ENCODE results near the gene MEMO1.

- TF ChIP-seq POLR2A (IDR thresholded peaks at IDR 0.05; ENCODE audit: low read depth, low read length) = no peak
- TF ChIP-seq POLR2AphosphoS5 (IDR thresholded peaks at IDR 0.05; ENCODE audit: low read depth, low read length) = no peak
These were observed 31.8 kb downstream of the MEMO1 start for GRCh38 chr2:31979018-31979417.
